H1 (cell line): ENCODE results near the gene RBFOX1. TPM values are rescaled to one million over a fixed set of nuclear protein-coding genes. Genes with fewer than 3 reads are reported as not detected.

Experiments used
- ASH2L ChIP-seq: fragments of 200-600, 300-600 bp; sonication (generic); IDR thresholded peaks from one replicate; pipeline ENCODE4 v1.7.1; 2017; ENCODE audit warnings: low read length
- BCL11A ChIP-seq, 2 experiments: IDR thresholded peaks; one replicate each; pipeline ENCODE4 v1.6.1; 2011; ENCODE audit warnings: low read depth in 2 of 2, low read length in 2 of 2, mild to moderate bottlenecking in 2 of 2
- CTBP2 ChIP-seq: IDR thresholded peaks from 2 replicates; pipeline ENCODE4 v1.7.0; 2011; ENCODE audit warnings: borderline replicate concordance, mild to moderate bottlenecking, moderate library complexity, mixed read lengths, low read length; ENCODE audit not compliant: insufficient read depth, insufficient read length
- JUND ChIP-seq: IDR thresholded peaks from 2 replicates; pipeline ENCODE4 v1.6.1; 2011; ENCODE audit warnings: mild to moderate bottlenecking, improper control_type of control experiment, low read length
- POU5F1 ChIP-seq: IDR thresholded peaks from 2 replicates; pipeline ENCODE4 v1.6.1; 2011; ENCODE audit warnings: low read depth, mild to moderate bottlenecking, low read length, moderate library complexity
- RAD21 ChIP-seq, 2 experiments: IDR thresholded peaks in 1 of 2; conservative IDR thresholded peaks in 1 of 2; 2 replicates each; pipeline ENCODE4 v1.6.1; 2011; ENCODE audit warnings: low read depth in 2 of 2, low read length in 2 of 2, improper control_type of control experiment in 1 of 2, inconsistent platforms in 1 of 2, mild to moderate bottlenecking in 1 of 2, moderate library complexity in 1 of 2
- RNF2 ChIP-seq: fragments of 200-900, 300-1000 bp; sonication (generic); IDR thresholded peaks from 2 replicates; pipeline ENCODE4 v1.7.1; 2016; ENCODE audit warnings: borderline replicate concordance, low read depth, mild to moderate bottlenecking, antibody characterized with exemption, low read length; ENCODE audit not compliant: poor library complexity, severe bottlenecking; ENCODE audit errors: missing control alignments
- SP2 ChIP-seq: IDR thresholded peaks from 2 replicates; pipeline ENCODE4 v1.6.1; 2012; ENCODE audit warnings: mild to moderate bottlenecking, low read length, inconsistent platforms
- polyA plus RNA-seq, 7 experiments: library from polyadenylated mRNA; depleted of rRNA in 3 of 7; stranded (reverse) in 5 of 7; unstranded in 2 of 7; fragments of >200 nt in 5 of 7; fragments of 200-250 nt in 2 of 7; gene quantifications; 1 replicate in 5 of 7; 2 replicates in 1 of 7; 4 replicates in 1 of 7; pipeline versions ENCODE4 v1.2.1 to v1.2.3, GENCODE V29; 2011 to 2013; ENCODE audit warnings: missing spikeins in 2 of 7, mixed read lengths in 2 of 7
- total RNA-seq: library from RNA; stranded (reverse); fragmentation: NEBNext Ultra II Directional; extraction: Animal tissue kit (Norgen Biotek cat#: 25700); gene quantifications from 2 replicates; pipeline ENCODE4 v1.2.1, GENCODE V29; 2021

RBFOX1 gene
- total and polyA plus RNA-seq, 2 of the 8 experiments (the other 6 are each of a cell fraction or from before 2014, with no cell fraction given): 1.7 to 2.8 TPM

DNA sequence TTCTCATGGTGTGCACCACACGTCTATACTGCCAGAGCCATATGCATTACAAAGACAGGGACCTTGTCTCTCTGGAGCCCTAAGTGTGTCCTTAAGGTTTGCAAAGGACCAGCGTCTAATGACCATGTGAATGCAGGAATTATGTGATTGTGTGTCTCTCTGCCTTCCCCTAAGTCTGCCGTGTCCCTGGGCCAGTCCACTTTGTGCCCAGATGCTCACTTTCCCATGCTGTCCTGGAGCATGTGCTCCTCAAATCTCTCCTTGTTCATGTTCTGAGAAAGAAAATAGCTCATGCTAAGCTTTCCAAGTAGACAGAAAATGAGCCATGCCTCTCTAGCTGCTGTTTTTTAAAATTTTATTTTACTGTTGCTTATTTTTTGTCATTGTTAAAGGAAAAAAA lies 125.5 kb downstream of the RBFOX1 start (continued):
- TF ChIP-seq RNF2: no peak
- TF ChIP-seq JUND: no peak
- TF ChIP-seq POU5F1: no peak
- TF ChIP-seq SP2: no peak
- TF ChIP-seq CTBP2: no peak
- no peak for TF ChIP-seq BCL11A (IDR thresholded peaks at IDR 0.05; ENCODE audit: low read depth in 2 of 2, low read length in 2 of 2)
- TF ChIP-seq RAD21 (IDR thresholded peaks at IDR 0.05 in 1 of 2, conservative IDR thresholded peaks at IDR 0.05 in 1 of 2; ENCODE audit: low read depth in 2 of 2, low read length in 2 of 2): no peak
- no peak for TF ChIP-seq ASH2L
